ENCODE results near the gene ERICH6.

Gene ERICH6

GRCh38 chr3:150727653-150728502, 24.2 kb upstream of the ERICH6 start:
- H2AFZ ChIP-seq (ENCODE audit: insufficient read depth, low read length, poor library complexity), result no peak overlapping the region
- H4K8ac ChIP-seq (ENCODE audit: low read depth, low read length), result no peak overlapping the region
- no peak overlapping the region for H2BK12ac ChIP-seq (ENCODE audit: low read length)
- H3K9ac ChIP-seq (ENCODE audit: low read length), result no peak overlapping the region
- peaks cover 6% of the 10 kb centered on the region for H3K79me1 ChIP-seq (ENCODE audit: low read length)
- no peak overlapping the region for H4K12ac ChIP-seq (ENCODE audit: low read depth, low read length)
- H3K27me3 ChIP-seq (ENCODE audit: insufficient read depth, low read length), result no peaks in the 10 kb centered on the region
- no peak overlapping the region for H3K14ac ChIP-seq (ENCODE audit: low read length)
- no peak overlapping the region for H3K27ac ChIP-seq (ENCODE audit: low read depth, low read length)
- peaks cover 1% of the 10 kb centered on the region for H3K9me3 ChIP-seq (ENCODE audit: insufficient read depth, low read depth, low read length)
- peaks cover 4 to 6% of the 10 kb centered on the region in 2 experiments for H3K4me1 ChIP-seq (ENCODE audit: control insufficient read depth in 1 of 2, insufficient read depth in 2 of 2, low read length in 2 of 2)
- H3K4me3 ChIP-seq (ENCODE audit: low read depth, low read length), result no peak overlapping the region
- H3K4ac ChIP-seq (ENCODE audit: low read depth, low read length), result no peak overlapping the region
- H2AK5ac ChIP-seq (ENCODE audit: low read length), result no peak overlapping the region
- peak overlapping the region; percentile 29 for H4K91ac ChIP-seq (ENCODE audit: low read depth, low read length)
- H3K36me3 ChIP-seq (ENCODE audit: control insufficient read depth in 1 of 2, insufficient read depth in 2 of 2, low read length in 2 of 2), result no peaks in the 10 kb centered on the region
- H3K4me2 ChIP-seq (ENCODE audit: low read length), result no peak overlapping the region
- no CpG with 5 or more reads among the region's 19 CpGs for WGBS (ENCODE audit: extremely low coverage, insufficient coverage, insufficient read length)
- no peak overlapping the region for H3K23ac ChIP-seq (ENCODE audit: low read length)
- no peak overlapping the region for H3K18ac ChIP-seq (ENCODE audit: low read length)
- no peaks in the 10 kb centered on the region for H3K79me2 ChIP-seq (ENCODE audit: control insufficient read depth, insufficient read depth, low read length, poor library complexity)
- no peak overlapping the region for H2BK5ac ChIP-seq (ENCODE audit: low read depth, low read length, poor library complexity)
- no peak overlapping the region for H2BK120ac ChIP-seq (ENCODE audit: insufficient read depth, low read length, poor library complexity)
- DNase-seq, result no peak

GRCh38 chr3:150725548-150725947, 21.8 kb upstream of the ERICH6 start:
- DNase-seq, result peak; percentile 52 to 67
- Histone ChIP-seq H4K12ac (ENCODE audit: low read depth, low read length) (no peak overlapping the region), H2BK12ac (ENCODE audit: low read length) (peak overlapping the region; percentile 39), H2AFZ (ENCODE audit: insufficient read depth, low read length, poor library complexity) (no peak overlapping the region), H3K27me3 (ENCODE audit: insufficient read depth, low read length) (no peaks in the 10 kb centered on the region), H3K9ac (ENCODE audit: low read length) (no peak overlapping the region), H3K23ac (ENCODE audit: low read length) (no peak overlapping the region), H3K4me2 (ENCODE audit: low read length) (no peak overlapping the region), H3K36me3 (ENCODE audit: control insufficient read depth in 1 of 2, insufficient read depth in 2 of 2, low read length in 2 of 2) (no peaks in the 10 kb centered on the region), H3K27ac (ENCODE audit: low read depth, low read length) (no peak overlapping the region), H4K91ac (ENCODE audit: low read depth, low read length) (peak overlapping the region; percentile 55), H3K9me3 (ENCODE audit: insufficient read depth, low read depth, low read length) (peaks cover 1% of the 10 kb centered on the region), H3K79me1 (ENCODE audit: low read length) (peaks cover 6% of the 10 kb centered on the region), H3K4me1 (ENCODE audit: control insufficient read depth in 1 of 2, insufficient read depth in 2 of 2, low read length in 2 of 2) (peaks cover 4 to 6% of the 10 kb centered on the region in 2 experiments), H2AK5ac (ENCODE audit: low read length) (peak overlapping the region; percentile 26), H2BK120ac (ENCODE audit: insufficient read depth, low read length, poor library complexity) (peak overlapping the region; percentile 64), H3K18ac (ENCODE audit: low read length) (peak overlapping the region; percentile 37), H3K4ac (ENCODE audit: low read depth, low read length) (no peak overlapping the region), H3K79me2 (ENCODE audit: control insufficient read depth, insufficient read depth, low read length, poor library complexity) (no peaks in the 10 kb centered on the region), H3K14ac (ENCODE audit: low read length) (peak overlapping the region; percentile 78), H2BK5ac (ENCODE audit: low read depth, low read length, poor library complexity) (no peak overlapping the region), H3K4me3 (ENCODE audit: low read depth, low read length) (no peak overlapping the region), H4K8ac (ENCODE audit: low read depth, low read length) (peak overlapping the region; percentile 78)
- no CpG with 5 or more reads among the region's 7 CpGs for WGBS (ENCODE audit: extremely low coverage, insufficient coverage, insufficient read length)

- no peak overlapping the region for H3K4ac ChIP-seq (ENCODE audit: low read depth, low read length)
- H3K4me3 ChIP-seq (ENCODE audit: low read depth, low read length), result no peak overlapping the region
- no peak overlapping the region for H3K4me2 ChIP-seq (ENCODE audit: low read length)
- no peak overlapping the region for H2AK5ac ChIP-seq (ENCODE audit: low read length)
- no peak overlapping the region for H3K9ac ChIP-seq (ENCODE audit: low read length)
- no peaks in the 10 kb centered on the region for H3K36me3 ChIP-seq (ENCODE audit: control insufficient read depth in 1 of 2, insufficient read depth in 2 of 2, low read length in 2 of 2)
- no peak overlapping the region for H2AFZ ChIP-seq (ENCODE audit: insufficient read depth, low read length, poor library complexity)
- no peak for DNase-seq
- no peak overlapping the region for H4K91ac ChIP-seq (ENCODE audit: low read depth, low read length)
- no peak overlapping the region for H4K12ac ChIP-seq (ENCODE audit: low read depth, low read length)
- WGBS (ENCODE audit: extremely low coverage, insufficient coverage, insufficient read length), result no CpG with 5 or more reads among the region's 6 CpGs
- H3K79me2 ChIP-seq (ENCODE audit: control insufficient read depth, insufficient read depth, low read length, poor library complexity), result no peaks in the 10 kb centered on the region
- no peaks in the 10 kb centered on the region for H3K27me3 ChIP-seq (ENCODE audit: insufficient read depth, low read length)
- H3K27ac ChIP-seq (ENCODE audit: low read depth, low read length), result no peak overlapping the region
- H2BK120ac ChIP-seq (ENCODE audit: insufficient read depth, low read length, poor library complexity), result no peak overlapping the region
- H3K23ac ChIP-seq (ENCODE audit: low read length), result no peak overlapping the region
- no peak overlapping the region for H2BK12ac ChIP-seq (ENCODE audit: low read length)
- H2BK5ac ChIP-seq (ENCODE audit: low read depth, low read length, poor library complexity), result no peak overlapping the region
- peaks cover 4 to 6% of the 10 kb centered on the region in 2 experiments for H3K4me1 ChIP-seq (ENCODE audit: control insufficient read depth in 1 of 2, insufficient read depth in 2 of 2, low read length in 2 of 2)
- H3K18ac ChIP-seq (ENCODE audit: low read length), result no peak overlapping the region
- no peak overlapping the region for H3K14ac ChIP-seq (ENCODE audit: low read length)
- peaks cover 6% of the 10 kb centered on the region for H3K79me1 ChIP-seq (ENCODE audit: low read length)
- H3K9me3 ChIP-seq (ENCODE audit: insufficient read depth, low read depth, low read length), result peaks cover 1% of the 10 kb centered on the region
- no peak overlapping the region for H4K8ac ChIP-seq (ENCODE audit: low read depth, low read length)
Measured at GRCh38 chr3:150723946-150724345, 20.2 kb upstream of the ERICH6 start.

- Histone ChIP-seq H3K79me1 (ENCODE audit: low read length) (peaks cover 6% of the 10 kb centered on the region), H2AFZ (ENCODE audit: insufficient read depth, low read length, poor library complexity) (no peak overlapping the region), H3K4ac (ENCODE audit: low read depth, low read length) (no peak overlapping the region), H3K27me3 (ENCODE audit: insufficient read depth, low read length) (no peaks in the 10 kb centered on the region), H3K4me1 (ENCODE audit: control insufficient read depth in 1 of 2, insufficient read depth in 2 of 2, low read length in 2 of 2) (peaks cover 4 to 6% of the 10 kb centered on the region in 2 experiments), H3K79me2 (ENCODE audit: control insufficient read depth, insufficient read depth, low read length, poor library complexity) (no peaks in the 10 kb centered on the region), H3K9me3 (ENCODE audit: insufficient read depth, low read depth, low read length) (peaks cover 1% of the 10 kb centered on the region), H2BK5ac (ENCODE audit: low read depth, low read length, poor library complexity) (no peak overlapping the region), H2AK5ac (ENCODE audit: low read length) (no peak overlapping the region), H3K18ac (ENCODE audit: low read length) (no peak overlapping the region), H3K4me3 (ENCODE audit: low read depth, low read length) (no peak overlapping the region), H2BK12ac (ENCODE audit: low read length) (no peak overlapping the region), H4K12ac (ENCODE audit: low read depth, low read length) (no peak overlapping the region), H4K91ac (ENCODE audit: low read depth, low read length) (no peak overlapping the region), H3K27ac (ENCODE audit: low read depth, low read length) (no peak overlapping the region), H3K9ac (ENCODE audit: low read length) (no peak overlapping the region), H3K14ac (ENCODE audit: low read length) (no peak overlapping the region), H3K36me3 (ENCODE audit: control insufficient read depth in 1 of 2, insufficient read depth in 2 of 2, low read length in 2 of 2) (no peaks in the 10 kb centered on the region), H3K4me2 (ENCODE audit: low read length) (no peak overlapping the region), H4K8ac (ENCODE audit: low read depth, low read length) (no peak overlapping the region), H2BK120ac (ENCODE audit: insufficient read depth, low read length, poor library complexity) (no peak overlapping the region), H3K23ac (ENCODE audit: low read length) (no peak overlapping the region)
- no CpG with 5 or more reads among the region's 3 CpGs for WGBS (ENCODE audit: extremely low coverage, insufficient coverage, insufficient read length)
- DNase-seq, result no peak
Measured at GRCh38 chr3:150722267-150722666, 18.5 kb upstream of the ERICH6 start.

Measured in trophoblast cell (in vitro differentiated cells and primary cell).